ENCODE measurements around the gene PIAS1. TPM values are rescaled to one million over a fixed set of nuclear protein-coding genes. Genes with fewer than 3 reads are reported as not detected.
"Not testable (repeated sequence)": the region's sequence is repeated elsewhere in the genome, so short reads cannot be mapped to it uniquely, and the experiment has no call there.

Gene PIAS1
- total and polyA plus RNA-seq, 9 of the 15 experiments (the other 6 are each of a cell fraction or from before 2014, with no cell fraction given) = 18.0 to 59.1 (median 28.5) TPM

- H3K4me2 ChIP-seq (ENCODE audit: insufficient read depth, low read length); intact Hi-C loops (cut with micrococcal nuclease); POLR2A ChIA-PET; ATAC-seq; H3K9ac ChIP-seq (ENCODE audit: insufficient read depth in 1 of 2, low read depth in 2 of 2, low read length in 2 of 2); H3K9me3 ChIP-seq (replicated peaks; ENCODE audit: control insufficient read depth, insufficient read depth, low read depth, low read length); H3K4me3 ChIP-seq; H3K27ac ChIP-seq (ENCODE audit: extremely low read depth, low read depth, low read length); BruUV-seq (replicated peaks); DNase-seq (ENCODE audit: extremely low read depth in 1 of 4, low spot score in 3 of 4); H3K79me2 ChIP-seq (ENCODE audit: control insufficient read depth, insufficient read depth, low read length); FAIRE-seq; H3K4me1 ChIP-seq (replicated peaks in 1 of 2; ENCODE audit: control insufficient read depth in 2 of 2, insufficient read depth in 2 of 2, low read length in 2 of 2); H2AFZ ChIP-seq (ENCODE audit: low read depth, low read length); H4K20me1 ChIP-seq (replicated peaks; ENCODE audit: control insufficient read depth, insufficient read depth, low read length); CTCF ChIA-PET (ENCODE audit: low intra/inter-chr PET ratio); H3K27me3 ChIP-seq (ENCODE audit: control insufficient read depth in 2 of 2, insufficient read depth in 2 of 2, low read length in 2 of 2); in situ Hi-C loops (cut with MboI); H3K9me1 ChIP-seq (ENCODE audit: control insufficient read depth, insufficient read depth, low read length): not testable (repeated sequence)
- WGBS (ENCODE audit: insufficient coverage, low coverage, missing lambda C conversion rate) = 92% methylated on average over 2 of the region's 2 CpGs
- TF ChIP-seq ZNF146 (CRISPR knock-in tag; IDR thresholded peaks at IDR 0.05; ENCODE audit: unreplicated experiment) = peak; percentile 37
- peaks cover 37% of the 10 kb centered on the region; the same call in 2 of the 3 replicates for H3K36me3 ChIP-seq (ENCODE audit: control insufficient read depth, insufficient read depth, low read length)
These were observed 117.9 kb downstream of the PIAS1 start for GRCh38 chr15:68172037-68172436.

GRCh38 chr15:68173119-68173518 lies 119.0 kb downstream of the PIAS1 start:
- peaks cover 47% of the 10 kb centered on the region; the same call in 2 of the 3 replicates for H3K36me3 ChIP-seq (ENCODE audit: control insufficient read depth, insufficient read depth, low read length)
- H3K27me3 ChIP-seq (ENCODE audit: control insufficient read depth in 2 of 2, insufficient read depth in 2 of 2, low read length in 2 of 2) = no peaks in the 10 kb centered on the region
- H3K79me2 ChIP-seq (ENCODE audit: control insufficient read depth, insufficient read depth, low read length) = no peaks in the 10 kb centered on the region; the same call in 2 of the 3 replicates
- no peak for ATAC-seq
- no peak overlapping the region for H2AFZ ChIP-seq (ENCODE audit: low read depth, low read length)
- no peaks in the 10 kb centered on the region for H3K9me3 ChIP-seq (replicated peaks; ENCODE audit: control insufficient read depth, insufficient read depth, low read depth, low read length)
- no peak overlapping the region for H3K4me3 ChIP-seq
- H3K9me1 ChIP-seq (ENCODE audit: control insufficient read depth, insufficient read depth, low read length) = no peaks in the 10 kb centered on the region
- BruUV-seq (replicated peaks) = no TSS peak
- intact Hi-C loops (cut with micrococcal nuclease) = no loop called here
- ChIA-PET POLR2A (interaction anchor here (0.6 kb wide), 1 partner anchor 32 kb away, joined by 3 read pairs; the partner anchor contains the start of gene CALML4), CTCF (ENCODE audit: low intra/inter-chr PET ratio) (no interaction called here)
- DNase-seq (ENCODE audit: extremely low read depth in 1 of 4, low spot score in 3 of 4) = no peak
- TF ChIP-seq NCOR1 (IDR thresholded peaks at IDR 0.05) = no peak
- TF ChIP-seq ZNF121 (CRISPR knock-in tag; conservative IDR thresholded peaks at IDR 0.05) = peak; percentile 59; the same call in 1 of the 2 replicates
- H3K27ac ChIP-seq (ENCODE audit: extremely low read depth, low read depth, low read length) = no peak overlapping the region
- no peak overlapping the region for H3K9ac ChIP-seq (ENCODE audit: insufficient read depth in 1 of 2, low read depth in 2 of 2, low read length in 2 of 2)
- no peak for FAIRE-seq
- in situ Hi-C loops (cut with MboI) = no loop called here
- no peak overlapping the region for H3K4me2 ChIP-seq (ENCODE audit: insufficient read depth, low read length)
- no peaks in the 10 kb centered on the region for H4K20me1 ChIP-seq (replicated peaks; ENCODE audit: control insufficient read depth, insufficient read depth, low read length)
- no peaks in the 10 kb centered on the region for H3K4me1 ChIP-seq (replicated peaks in 1 of 2; ENCODE audit: control insufficient read depth in 2 of 2, insufficient read depth in 2 of 2, low read length in 2 of 2)
- WGBS (ENCODE audit: insufficient coverage, low coverage, missing lambda C conversion rate) = 81% methylated on average over 4 of the region's 4 CpGs

Measured in K562 (cell line).